K562 (cell line): ENCODE data around the gene KRT35.

Experiments used
- CHD4 ChIP-seq: fragments of 200-600 bp; sonication (generic); IDR thresholded peaks from 3 replicates; pipeline ENCODE4 v1.6.1; 2012; ENCODE audit warnings: low read depth, mild to moderate bottlenecking, mixed read lengths, low read length, inconsistent platforms; ENCODE audit not compliant: insufficient read depth, insufficient replicate concordance, poor library complexity, severe bottlenecking
- DPF2 ChIP-seq: fragments of 450-650 bp; IDR thresholded peaks from 2 replicates; pipeline ENCODE4 v1.6.1; 2016
- KLF1 ChIP-seq: fragments of 450-650 bp; IDR thresholded peaks from 2 replicates; pipeline ENCODE4 v1.6.1; 2016; ENCODE audit warnings: missing genetic modification characterization, missing compliant biosample characterization
- RCOR1 ChIP-seq, 2 experiments: IDR thresholded peaks; 2 replicates each; pipeline ENCODE4 v1.6.1; 2012; ENCODE audit warnings: low read depth in 2 of 2, low read length in 2 of 2, borderline replicate concordance in 1 of 2, improper control_type of control experiment in 1 of 2
- RFX5 ChIP-seq: IDR thresholded peaks from 2 replicates; pipeline ENCODE4 v1.6.1; 2011; ENCODE audit warnings: low read depth, mild to moderate bottlenecking, improper control_type of control experiment, low read length
- SP2 ChIP-seq: IDR thresholded peaks from 2 replicates; pipeline ENCODE4 v1.6.1; 2011; ENCODE audit warnings: mild to moderate bottlenecking, low read depth, low read length, moderate library complexity; ENCODE audit not compliant: poor library complexity, severe bottlenecking; ENCODE audit errors: extremely low read depth
- SPI1 ChIP-seq: IDR thresholded peaks from 2 replicates; pipeline ENCODE4 v1.6.1; 2011; ENCODE audit warnings: low read depth, low read length, control low read depth, borderline replicate concordance
- TCF7 ChIP-seq: sonication (generic); IDR thresholded peaks from 2 replicates; pipeline ENCODE4 v1.6.1; 2016; ENCODE audit warnings: antibody characterized with exemption, borderline replicate concordance
- ZEB2 ChIP-seq: fragments of 450-650 bp; IDR thresholded peaks from 2 replicates; pipeline ENCODE4 v1.6.1; 2016
- ZNF175 ChIP-seq: fragments of 200-800 bp; sonication (Bioruptor generic); IDR thresholded peaks from 2 replicates; pipeline ENCODE4 v1.6.1; 2016; ENCODE audit warnings: low read depth, mild to moderate bottlenecking, missing genetic modification characterization, missing compliant biosample characterization

DNA sequence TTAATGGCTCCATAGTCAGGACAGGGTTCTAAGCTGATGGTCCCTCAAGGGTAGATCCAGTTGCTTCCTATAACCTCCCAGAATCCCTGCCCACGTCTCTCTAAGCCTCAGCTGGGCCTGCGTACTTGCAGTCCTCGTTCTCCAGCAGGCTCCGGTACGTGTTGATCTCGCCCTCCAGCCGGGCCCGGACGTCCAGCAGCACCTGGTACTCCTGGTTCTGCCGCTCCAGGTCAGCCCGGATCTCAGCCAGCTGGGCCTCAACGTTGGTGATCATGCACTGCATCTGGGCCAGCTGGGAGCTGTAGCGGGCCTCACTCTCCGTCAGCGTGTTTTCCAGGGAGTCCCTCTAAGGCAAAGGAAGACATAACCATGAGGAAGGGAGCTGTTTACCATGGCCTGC, 18.2 kb downstream of the KRT35 start:
- TF ChIP-seq RFX5 (no peak), RCOR1 (IDR thresholded peaks at IDR 0.05; ENCODE audit: borderline replicate concordance in 1 of 2, low read depth in 2 of 2, low read length in 2 of 2) (no peak), SP2 (no peak), KLF1 (no peak), CHD4 (no peak), SPI1 (no peak), ZEB2 (no peak), ZNF175 (CRISPR knock-in tag) (no peak), TCF7 (no peak), DPF2 (no peak)
